AG04450 (cell line): ENCODE measurements around the gene DGAT2. TPM values are rescaled to one million over a fixed set of nuclear protein-coding genes. Genes with fewer than 3 reads are reported as not detected.

Experiments used
- CTCF ChIA-PET: fragments of 300-600, 350-600 bp; formaldehyde crosslinking; extraction: SDS; loops from one replicate; lab custom pipeline; 2022; ENCODE audit warnings: antibody characterized with exemption, inconsistent platforms; lab: Charles Lee
- POLR2A ChIA-PET: fragments of 350-600 bp; formaldehyde crosslinking; extraction: SDS; loops from one replicate; lab custom pipeline; 2021; ENCODE audit warnings: antibody characterized with exemption, inconsistent platforms; lab: Yijun Ruan, JAX
- DNase-seq: peaks from one replicate; pipeline ENCODE4 v3.0.0-alpha.2; 2011; ENCODE audit warnings: low read depth, low spot score
- H3K27ac ChIP-seq: one replicate; pipeline ENCODE4 v1.5.1; 2012; ENCODE audit warnings: low read depth, low read length, control low read depth
- H3K27me3 ChIP-seq: one replicate; pipeline ENCODE4 v1.6.0; 2012; ENCODE audit warnings: low read length; ENCODE audit not compliant: control insufficient read depth, insufficient read depth
- H3K4me3 ChIP-seq: 2 replicates; pipeline ENCODE4 v1.5.1; 2011; ENCODE audit warnings: mild to moderate bottlenecking, low read depth, low read length, control low read depth
- H3K9me3 ChIP-seq: 2 replicates; pipeline ENCODE4 v1.5.1; 2012; ENCODE audit warnings: low read length; ENCODE audit not compliant: control insufficient read depth, insufficient read depth
- CTCF ChIP-seq: IDR thresholded peaks from 2 replicates; pipeline ENCODE4 v1.5.1; 2011; ENCODE audit warnings: low read depth, low read length, control low read depth, inconsistent platforms
- polyA plus RNA-seq: library from polyadenylated mRNA; depleted of rRNA; stranded (reverse); fragments of >200 nt; gene quantifications from 2 replicates; pipeline ENCODE4 v1.2.3, GENCODE V29; 2011

DGAT2 gene
- polyA plus RNA-seq, 1 experiment, result 0.56 TPM

GRCh38 chr11:75800728-75801361 is 32.3 kb downstream of the DGAT2 start:
- Histone ChIP-seq H3K9me3 (no peaks in the 10 kb centered on the region), H3K4me3 (no peak overlapping the region), H3K27ac (no peak overlapping the region), H3K27me3 (peaks cover 3% of the 10 kb centered on the region)
- DNase-seq, result no peak
- CTCF ChIA-PET, result interaction anchor here (0.7 to 3.7 kb wide), 4 partner anchors 67 to 518 kb away, joined by 3 to 87 read pairs (median 11); no protein-coding TSS in a partner anchor
- POLR2A ChIA-PET, result no interaction called here
- TF ChIP-seq CTCF, result no peak

- no peak for DNase-seq
- H3K9me3 ChIP-seq, result no peaks in the 10 kb centered on the region
- no peak for TF ChIP-seq CTCF
- peaks cover 3% of the 10 kb centered on the region for H3K27me3 ChIP-seq
- no peak overlapping the region for H3K4me3 ChIP-seq
- H3K27ac ChIP-seq, result no peak overlapping the region
- CTCF ChIA-PET, result interaction anchor here (1.2 to 3.7 kb wide), 3 partner anchors 66 to 517 kb away, joined by 4 to 87 read pairs (median 18); no protein-coding TSS in a partner anchor
- POLR2A ChIA-PET, result no interaction called here
These were observed 32.9 kb downstream of the DGAT2 start for GRCh38 chr11:75801362-75802020.

GRCh38 chr11:75802021-75802912 is 33.7 kb downstream of the DGAT2 start:
- Histone ChIP-seq H3K27me3 (peaks cover 3% of the 10 kb centered on the region), H3K4me3 (no peak overlapping the region), H3K27ac (no peak overlapping the region), H3K9me3 (no peaks in the 10 kb centered on the region)
- TF ChIP-seq CTCF, result no peak
- DNase-seq, result no peak
- CTCF ChIA-PET, result interaction anchor here (0.6 to 3.7 kb wide), 13 partner anchors 9 to 516 kb away, joined by 3 to 87 read pairs (median 4); no protein-coding TSS in a partner anchor
- POLR2A ChIA-PET, result interaction anchor here (0.6 kb wide), 1 partner anchor 243 kb away, joined by 5 read pairs; no protein-coding TSS in a partner anchor

- Histone ChIP-seq H3K9me3 (no peaks in the 10 kb centered on the region), H3K27me3 (peaks cover 3% of the 10 kb centered on the region), H3K4me3 (no peak overlapping the region), H3K27ac (no peak overlapping the region)
- DNase-seq, result peak; percentile 37
- peak; percentile 95 for TF ChIP-seq CTCF
- CTCF ChIA-PET, result interaction anchor here (0.6 to 3.7 kb wide), 16 partner anchors 9 to 515 kb away, joined by 3 to 87 read pairs (median 4); no protein-coding TSS in a partner anchor
- POLR2A ChIA-PET, result interaction anchor here (0.6 kb wide), 1 partner anchor 63 kb away, joined by 3 read pairs; no protein-coding TSS in a partner anchor
These were observed 34.6 kb downstream of the DGAT2 start for GRCh38 chr11:75802913-75803820.
